Breast epithelium (tissue), 4 donors: Measurements from ENCODE around the gene COG8. TPM values are rescaled to one million over a fixed set of nuclear protein-coding genes. Genes with fewer than 3 reads are reported as not detected.

ENCODE experiments used
- DNase-seq, 2 donors: peaks; one replicate each; pipeline ENCODE4 v3.0.0-alpha.2; 2019; ENCODE audit warnings: low spot score in 2 of 2
- H3K27ac ChIP-seq, 2 donors: fragments of 200-600 bp; sonication (generic) in 1 of 2; one replicate each; pipeline ENCODE4 v1.5.1; 2016 to 2019; ENCODE audit warnings: mild to moderate bottlenecking in 1 of 2
- H3K27me3 ChIP-seq, 2 donors: fragments of 200-600 bp; sonication (generic) in 1 of 2; one replicate each; pipeline versions ENCODE4 v1.5.1 to v1.6.0; 2017 to 2019; ENCODE audit warnings: control low read depth in 1 of 2, mild to moderate bottlenecking in 1 of 2
- H3K36me3 ChIP-seq: fragments of 200-600 bp; one replicate; pipeline ENCODE4 v1.5.1; 2019
- H3K4me1 ChIP-seq, 2 donors: fragments of 200-600 bp; sonication (generic); one replicate each; pipeline ENCODE4 v1.5.1; 2016 to 2019; ENCODE audit warnings: control low read depth in 1 of 2
- H3K4me3 ChIP-seq, 3 donors: fragments of 200-600 bp; sonication (generic); 1 replicate in 2 of 3; 2 replicates in 1 of 3; pipeline ENCODE4 v1.5.1; 2016 to 2019; ENCODE audit warnings: mild to moderate bottlenecking in 3 of 3, moderate library complexity in 2 of 3
- H3K9me3 ChIP-seq, 2 donors: fragments of 200-600 bp; sonication (generic) in 1 of 2; one replicate each; pipeline ENCODE4 v1.5.1; 2016 to 2019; ENCODE audit warnings: control low read depth in 1 of 2
- POLR2A ChIP-seq: fragments of 450-650 bp; IDR thresholded peaks from one replicate; pipeline ENCODE4 v1.6.1; 2016; ENCODE audit warnings: antibody characterized with exemption, mild to moderate bottlenecking, moderate library complexity
- POLR2AphosphoS5 ChIP-seq, 3 donors: sonication (generic); formaldehyde crosslinking; IDR thresholded peaks; one replicate each; pipeline ENCODE4 v1.6.1; 2017; ENCODE audit warnings: antibody characterized with exemption in 3 of 3
- intact Hi-C: fragments of 100-400 bp; cut with DNase I; formaldehyde crosslinking; loops from one replicate; pipeline ENCODE4 v1.15.1; 2023; ENCODE audit warnings: low total_unique reads
- total RNA-seq, 3 donors: library from RNA; depleted of rRNA; stranded (reverse); fragments of >200 nt; gene quantifications; one replicate each; pipeline ENCODE4 v1.1.0, GENCODE V29; 2016
- TF ChIP-seq, protein P1 (sequence below), 3 donors: fragments of 450-650 bp; IDR thresholded peaks; one replicate each; pipeline ENCODE4 v1.5.1; 2016 to 2017; ENCODE audit warnings: antibody characterized with exemption in 3 of 3, mild to moderate bottlenecking in 3 of 3, moderate library complexity in 3 of 3

The COG8 gene
- total RNA-seq, 3 donors from 2014 or later: 40.2 to 52.8 (median 44.9) TPM

DNA sequence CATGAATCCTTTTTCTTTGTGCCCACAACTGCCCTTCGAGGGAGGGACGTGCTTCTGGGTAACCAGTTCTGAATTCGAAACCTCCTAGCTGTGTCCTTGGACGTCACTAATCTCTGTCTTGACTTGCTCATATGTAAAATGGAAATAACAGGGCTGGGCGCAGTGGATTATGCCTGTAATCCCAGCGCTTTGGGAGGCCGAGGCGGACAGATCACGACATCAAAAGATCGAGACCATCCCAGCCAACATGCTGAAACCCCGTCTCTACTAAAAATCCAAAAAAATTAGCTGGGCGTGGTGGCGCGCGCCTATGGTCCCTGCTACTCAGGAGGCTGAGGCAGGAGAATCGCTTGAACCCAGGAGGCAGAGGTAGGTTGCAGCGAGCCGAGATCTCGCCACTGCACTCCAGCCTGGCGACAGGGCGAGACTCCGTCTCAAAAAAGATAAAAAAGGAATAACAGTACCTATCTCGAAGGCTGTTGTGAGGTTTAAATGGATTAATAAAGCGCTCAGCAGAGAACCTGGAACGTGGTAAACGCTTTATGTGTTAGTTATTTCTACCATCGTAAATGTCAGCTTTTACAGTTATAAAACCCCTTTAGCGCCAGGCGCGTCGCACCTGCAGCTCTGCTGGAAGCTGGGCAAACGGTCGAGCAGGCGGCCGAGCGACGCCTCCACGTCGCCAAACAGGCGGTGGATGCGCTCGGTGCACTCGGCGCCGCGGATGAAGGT, 641 bp downstream of the COG8 start:
- Histone ChIP-seq H3K27ac (peak overlapping the region; percentile 83 to 88), H3K4me3 (peak overlapping the region; percentile 68 to 89 (median 76)), H3K36me3 (peaks cover 10% of the 10 kb centered on the region), H3K9me3 (no peaks in the 10 kb centered on the region), H3K27me3 (no peaks in the 10 kb centered on the region), H3K4me1 (peaks cover 3 to 8% of the 10 kb centered on the region in 2 donors)
- TF ChIP-seq POLR2A (no peak), POLR2AphosphoS5 (IDR thresholded peaks at IDR 0.05) (no peak)
- TF ChIP-seq, protein P1, sequence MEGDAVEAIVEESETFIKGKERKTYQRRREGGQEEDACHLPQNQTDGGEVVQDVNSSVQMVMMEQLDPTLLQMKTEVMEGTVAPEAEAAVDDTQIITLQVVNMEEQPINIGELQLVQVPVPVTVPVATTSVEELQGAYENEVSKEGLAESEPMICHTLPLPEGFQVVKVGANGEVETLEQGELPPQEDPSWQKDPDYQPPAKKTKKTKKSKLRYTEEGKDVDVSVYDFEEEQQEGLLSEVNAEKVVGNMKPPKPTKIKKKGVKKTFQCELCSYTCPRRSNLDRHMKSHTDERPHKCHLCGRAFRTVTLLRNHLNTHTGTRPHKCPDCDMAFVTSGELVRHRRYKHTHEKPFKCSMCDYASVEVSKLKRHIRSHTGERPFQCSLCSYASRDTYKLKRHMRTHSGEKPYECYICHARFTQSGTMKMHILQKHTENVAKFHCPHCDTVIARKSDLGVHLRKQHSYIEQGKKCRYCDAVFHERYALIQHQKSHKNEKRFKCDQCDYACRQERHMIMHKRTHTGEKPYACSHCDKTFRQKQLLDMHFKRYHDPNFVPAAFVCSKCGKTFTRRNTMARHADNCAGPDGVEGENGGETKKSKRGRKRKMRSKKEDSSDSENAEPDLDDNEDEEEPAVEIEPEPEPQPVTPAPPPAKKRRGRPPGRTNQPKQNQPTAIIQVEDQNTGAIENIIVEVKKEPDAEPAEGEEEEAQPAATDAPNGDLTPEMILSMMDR (IDR thresholded peaks at IDR 0.05): no peak
- DNase-seq: no peak
- intact Hi-C loops: no loop called here

DNA sequence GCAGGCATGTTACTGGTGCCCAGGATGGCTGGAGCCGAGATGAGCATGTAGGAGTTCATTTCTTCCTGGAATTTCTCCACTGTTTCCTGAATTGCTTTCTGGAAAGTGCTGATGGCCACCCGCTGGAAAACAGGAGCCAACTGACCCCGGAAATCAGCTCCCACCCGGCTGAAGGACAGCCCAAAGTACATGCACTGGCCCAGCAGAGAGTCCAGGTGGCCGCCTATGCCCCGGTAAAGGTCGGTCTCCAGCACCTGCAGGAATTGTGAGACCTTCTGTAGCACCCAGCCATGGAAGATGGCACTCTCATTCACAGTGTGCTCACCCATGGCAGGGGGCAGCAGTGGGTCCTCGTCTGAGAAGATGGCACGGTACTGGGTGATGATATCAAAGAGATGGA, 4.7 kb downstream of the COG8 start:
- DNase-seq: no peak
- intact Hi-C loops: no loop called here

DNA sequence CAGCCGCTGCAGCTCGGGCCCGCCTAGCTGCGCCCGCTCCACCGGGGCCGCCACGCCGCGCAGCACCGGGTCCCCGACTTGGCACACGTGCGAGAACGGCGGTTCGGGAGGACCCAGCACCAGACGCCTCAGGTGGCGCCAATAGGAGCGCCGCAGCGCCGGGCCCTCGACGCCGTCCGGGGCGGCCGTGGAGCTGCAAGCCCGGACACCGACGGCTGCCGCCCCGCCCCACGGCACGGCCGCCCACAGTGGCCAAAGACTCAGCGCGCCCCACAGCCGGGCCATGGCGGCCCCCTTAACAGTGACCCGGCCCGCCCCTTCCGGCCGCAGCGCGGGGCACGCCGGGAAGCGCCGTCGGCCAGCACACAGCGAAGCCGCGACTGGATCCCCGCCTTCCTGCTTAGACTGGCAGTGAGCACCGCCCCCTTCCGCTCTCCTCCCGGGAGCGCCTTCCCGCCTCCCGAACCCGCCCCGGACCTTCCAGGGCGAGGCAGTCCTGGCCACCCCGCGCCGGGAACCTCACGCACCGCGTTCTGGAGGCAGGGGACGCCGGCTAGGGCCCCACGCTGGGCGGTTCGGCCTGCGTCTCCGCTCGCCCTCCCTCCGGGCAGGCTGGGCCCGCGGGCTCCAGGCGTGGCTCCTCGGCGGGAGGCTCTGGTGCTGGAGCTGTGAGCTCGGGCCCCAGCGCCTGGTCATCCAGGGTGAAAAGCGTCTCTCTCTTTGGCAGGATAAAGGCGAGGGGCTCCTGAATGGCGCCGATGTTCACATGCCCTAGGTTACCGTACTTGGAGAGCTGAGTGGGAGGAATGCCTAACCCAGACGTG, 8.9 kb downstream of the COG8 start, which contains the start of gene PDF:
Gene PDF (minus strand): TSS at position 303 of the 824 bp plus-strand sequence. CDS start 18 bp downstream, at position 285.
- Histone ChIP-seq H3K9me3 (no peaks in the 10 kb centered on the region), H3K4me1 (peaks cover 4 to 12% of the 10 kb centered on the region in 2 donors), H3K4me3 (peak within 1 kb of the TSS; percentile 78 to 98 (median 93)), H3K27me3 (no peaks in the 10 kb centered on the region), H3K27ac (peak within 1 kb of the TSS; percentile 83 to 94), H3K36me3 (peaks cover 10% of the 10 kb centered on the region)
- DNase-seq: peak; percentile 90 to 93
- intact Hi-C loops: no loop called here
- TF ChIP-seq POLR2AphosphoS5 (IDR thresholded peaks at IDR 0.05) (peak; percentile 64 to 83 (median 64)), POLR2A (peak; percentile 52)
- TF ChIP-seq, protein P1 (IDR thresholded peaks at IDR 0.05): no peak

More for the DNA sequence above, 4.7 kb downstream of the COG8 start:
- Histone ChIP-seq H3K36me3 (peaks cover 10% of the 10 kb centered on the region), H3K9me3 (no peaks in the 10 kb centered on the region), H3K4me3 (no peak overlapping the region), H3K27me3 (no peaks in the 10 kb centered on the region), H3K27ac (no peak overlapping the region), H3K4me1 (peaks cover 0 to 3% of the 10 kb centered on the region in 2 donors)
- TF ChIP-seq POLR2AphosphoS5 (IDR thresholded peaks at IDR 0.05) (no peak), POLR2A (no peak)
- TF ChIP-seq, protein P1 (IDR thresholded peaks at IDR 0.05): no peak

DNA sequence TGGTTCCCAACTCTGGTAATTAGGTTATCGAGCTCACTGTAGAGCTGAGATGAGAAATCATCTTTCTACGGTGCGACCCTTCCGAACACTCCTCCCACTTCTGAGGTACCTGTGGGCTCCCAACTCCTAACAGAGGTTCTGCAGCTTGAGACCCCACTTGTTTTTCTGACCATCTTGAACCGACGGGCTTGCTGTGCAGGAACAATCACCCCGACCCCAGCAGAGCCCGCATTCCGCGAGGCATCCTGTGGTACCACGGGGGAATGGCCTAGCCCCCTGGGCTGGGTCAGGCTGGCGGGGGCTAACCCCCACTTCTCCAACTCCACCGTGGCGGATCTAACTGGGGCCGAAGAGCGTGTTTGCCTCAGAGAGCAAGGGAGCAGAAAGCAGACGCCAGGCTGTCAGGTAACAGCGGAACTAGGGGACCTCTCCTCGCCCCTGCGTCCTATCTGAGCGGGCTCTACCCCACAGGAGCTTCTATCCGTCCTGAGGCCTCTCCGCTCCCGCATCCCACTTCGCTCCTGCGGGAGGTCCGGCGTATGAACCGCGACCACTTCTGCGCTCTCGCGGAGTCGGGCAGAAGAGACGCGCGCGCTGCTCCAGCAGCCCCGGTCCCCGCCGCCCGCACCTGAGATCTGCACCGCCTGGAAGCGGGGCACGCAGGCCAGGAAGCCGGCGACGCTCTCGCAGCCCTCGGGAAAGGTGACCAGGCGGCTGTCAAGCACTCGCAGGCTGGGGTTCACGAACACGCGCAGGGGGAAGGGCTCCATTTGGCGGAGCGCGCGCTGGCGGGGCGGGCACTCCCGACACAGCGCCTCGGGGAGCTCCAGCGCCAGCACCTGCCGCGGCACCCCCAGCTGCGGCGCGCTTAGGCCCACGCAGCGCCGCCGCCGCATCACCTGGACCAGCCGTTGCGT, 9.7 kb downstream of the COG8 start:
- Histone ChIP-seq H3K27me3 (no peaks in the 10 kb centered on the region), H3K4me3 (peak overlapping the region; percentile 78 to 98 (median 93)), H3K9me3 (no peaks in the 10 kb centered on the region), H3K4me1 (peaks cover 4 to 12% of the 10 kb centered on the region in 2 donors), H3K27ac (peak overlapping the region; percentile 83 to 94), H3K36me3 (peaks cover 6% of the 10 kb centered on the region)
- intact Hi-C loops: no loop called here
- DNase-seq: no peak
- TF ChIP-seq POLR2AphosphoS5 (IDR thresholded peaks at IDR 0.05) (no peak), POLR2A (no peak)
- TF ChIP-seq, protein P1 (IDR thresholded peaks at IDR 0.05): no peak
